T-helper 9 cell (primary cell): Measurements from ENCODE around the gene TMEM170A.

Experiments
- DNase-seq: peaks from one replicate; pipeline ENCODE4 v3.0.0-alpha.2; 2020

TMEM170A gene

DNA sequence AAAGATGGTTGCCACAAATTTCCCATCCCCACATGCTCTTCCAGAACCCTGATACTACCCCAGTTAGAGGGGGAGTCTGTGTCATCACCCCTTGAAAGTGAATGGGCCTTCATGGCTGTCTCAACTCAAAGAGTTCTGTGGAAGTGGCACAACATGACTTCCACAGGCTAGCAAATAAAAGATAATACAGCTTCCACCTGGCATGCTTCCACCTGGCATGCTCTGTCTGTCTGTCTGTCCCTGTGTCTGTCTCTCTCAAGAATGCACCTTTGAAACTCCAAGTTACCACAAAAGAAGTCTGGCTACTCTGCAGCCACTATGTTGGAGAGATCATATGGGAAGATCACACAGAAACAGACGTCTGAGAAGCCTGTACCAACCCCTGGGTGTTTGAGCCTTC lies 66.2 kb downstream of the TMEM170A start:
- DNase-seq, result no peak

DNA sequence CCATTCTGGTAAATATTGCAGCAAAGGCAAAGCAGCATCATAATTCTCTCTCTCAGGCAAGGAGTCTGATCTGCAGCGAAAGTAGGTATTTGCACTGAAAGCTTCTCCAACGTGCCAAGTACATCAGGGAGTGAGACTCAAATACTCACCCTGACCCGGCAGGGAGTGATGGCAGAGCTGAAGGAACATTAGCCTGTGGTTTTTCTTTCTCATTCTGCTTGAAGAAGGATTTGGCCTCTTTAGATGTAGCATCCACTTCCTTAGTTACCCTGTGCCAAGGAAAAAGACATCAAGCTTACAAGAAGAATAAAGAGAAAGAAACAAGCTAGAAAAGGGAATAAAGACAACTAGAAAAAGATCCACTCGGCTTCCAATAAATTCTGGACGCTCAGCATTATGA lies 69.5 kb downstream of the TMEM170A start:
- DNase-seq, result no peak
